Dendritic cell treated with granulocyte-macrophage colony-stimulating factor and Interleukin-4, amounts not matched to agents 40 ng/mL and 50 ng/mL, for 4 days (primary cell): ENCODE measurements around the gene REG1A.

Experiments
- H3K27ac Mint-ChIP-seq: one replicate; pipeline ENCODE4 v1.8.0; 2022; ENCODE audit warnings: mild to moderate bottlenecking, mixed read lengths
- H3K27me3 Mint-ChIP-seq: one replicate; pipeline ENCODE4 v1.8.0; 2022; ENCODE audit warnings: mild to moderate bottlenecking, mixed read lengths
- H3K36me3 Mint-ChIP-seq: one replicate; pipeline ENCODE4 v1.8.0; 2022; ENCODE audit warnings: low read depth, mixed read lengths
- H3K4me1 Mint-ChIP-seq: one replicate; pipeline ENCODE4 v1.8.0; 2022; ENCODE audit warnings: low read depth, mixed read lengths
- H3K4me3 Mint-ChIP-seq: one replicate; pipeline ENCODE4 v1.8.0; 2022; ENCODE audit warnings: mild to moderate bottlenecking, moderate library complexity, mixed read lengths
- H3K9me3 Mint-ChIP-seq: one replicate; pipeline ENCODE4 v1.8.0; 2022; ENCODE audit warnings: mixed read lengths
- intact Hi-C: fragments of 100-400 bp; cut with micrococcal nuclease; formaldehyde crosslinking; loops from one replicate; pipeline ENCODE4 v1.15.0; 2022

REG1A gene, protein sequence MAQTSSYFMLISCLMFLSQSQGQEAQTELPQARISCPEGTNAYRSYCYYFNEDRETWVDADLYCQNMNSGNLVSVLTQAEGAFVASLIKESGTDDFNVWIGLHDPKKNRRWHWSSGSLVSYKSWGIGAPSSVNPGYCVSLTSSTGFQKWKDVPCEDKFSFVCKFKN

DNA sequence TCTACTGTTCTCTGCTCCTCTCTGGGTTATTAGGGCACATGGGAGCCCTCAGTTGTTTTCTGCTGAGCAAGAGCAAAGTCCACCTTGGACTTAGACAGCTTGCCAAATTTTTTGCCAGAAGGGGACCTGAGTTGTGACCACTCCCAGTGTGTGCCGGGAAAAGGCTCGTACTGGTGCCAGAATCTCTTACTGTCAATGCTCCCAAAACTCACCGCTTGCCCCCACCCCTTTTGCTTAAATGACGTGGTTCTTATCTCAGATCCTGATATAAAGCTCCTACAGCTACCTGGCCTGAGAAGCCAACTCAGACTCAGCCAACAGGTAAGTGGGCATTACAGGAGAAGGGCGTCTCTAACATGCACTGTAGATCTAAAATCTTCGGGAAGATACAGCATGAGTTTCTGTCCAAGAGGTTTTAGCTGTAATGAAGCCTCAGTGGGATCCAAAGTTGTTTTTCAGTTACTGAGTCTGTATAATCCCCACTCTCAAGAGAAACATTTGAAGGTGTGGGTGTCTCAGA lies at the start of gene REG1A:
REG1A (plus strand) TSS at position 295 of the 520 bp plus-strand sequence. CDS start 374 bp downstream, outside the sequence.
- Mint-ChIP-seq H3K36me3 (no peaks in the 10 kb centered on the region), H3K9me3 (no peaks in the 10 kb centered on the region), H3K4me3 (no peak within 1 kb of the TSS), H3K27ac (no peak within 1 kb of the TSS), H3K27me3 (no peaks in the 10 kb centered on the region), H3K4me1 (no peaks in the 10 kb centered on the region)
- intact Hi-C loops = no loop called here

DNA sequence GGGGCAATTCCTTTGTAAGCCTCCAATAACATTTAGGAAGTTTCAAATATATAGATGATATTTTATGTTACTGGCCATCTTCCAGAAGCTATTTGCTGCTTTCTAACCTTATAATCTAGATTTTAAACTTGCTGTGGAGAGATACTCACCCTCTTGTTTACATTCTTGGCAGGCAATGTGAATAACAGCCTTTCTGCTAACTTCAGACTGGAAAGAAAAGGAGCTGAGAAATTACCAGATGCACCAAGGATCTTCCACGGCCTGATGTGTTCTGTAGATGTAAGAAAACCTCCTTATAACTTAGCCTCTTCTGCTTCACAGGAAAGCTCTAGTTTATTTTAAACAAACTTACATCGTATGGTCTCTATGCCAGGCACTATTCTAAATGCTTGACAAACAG lies 49.2 kb upstream of the REG1A start:
- H3K36me3 Mint-ChIP-seq = no peaks in the 10 kb centered on the region
- H3K4me3 Mint-ChIP-seq = no peak overlapping the region
- no peak overlapping the region for H3K27ac Mint-ChIP-seq
- intact Hi-C loops = no loop called here
- H3K4me1 Mint-ChIP-seq = no peaks in the 10 kb centered on the region
- H3K9me3 Mint-ChIP-seq = no peaks in the 10 kb centered on the region
- no peaks in the 10 kb centered on the region for H3K27me3 Mint-ChIP-seq

DNA sequence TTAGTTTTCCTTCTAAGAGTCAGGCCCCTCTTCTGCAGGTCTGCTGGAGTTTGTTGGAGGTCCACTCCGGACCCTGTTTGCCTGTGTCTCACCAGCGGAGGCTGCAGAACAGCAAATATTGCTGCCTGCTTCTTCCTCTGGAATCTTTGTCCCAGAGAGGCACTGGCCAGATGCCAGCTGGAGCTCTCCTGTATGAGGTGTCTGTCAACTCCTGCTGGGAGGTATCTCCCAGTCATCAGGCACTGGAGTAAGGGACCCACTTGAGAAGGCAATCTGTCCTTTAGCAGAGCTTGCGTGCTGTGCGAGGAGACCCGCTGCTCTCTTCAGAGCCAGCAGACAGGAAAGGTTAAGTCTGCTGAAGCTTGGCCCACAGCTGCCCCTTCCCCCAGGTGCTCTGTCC lies 37.3 kb upstream of the REG1A start:
- H3K27ac Mint-ChIP-seq = no peak overlapping the region

DNA sequence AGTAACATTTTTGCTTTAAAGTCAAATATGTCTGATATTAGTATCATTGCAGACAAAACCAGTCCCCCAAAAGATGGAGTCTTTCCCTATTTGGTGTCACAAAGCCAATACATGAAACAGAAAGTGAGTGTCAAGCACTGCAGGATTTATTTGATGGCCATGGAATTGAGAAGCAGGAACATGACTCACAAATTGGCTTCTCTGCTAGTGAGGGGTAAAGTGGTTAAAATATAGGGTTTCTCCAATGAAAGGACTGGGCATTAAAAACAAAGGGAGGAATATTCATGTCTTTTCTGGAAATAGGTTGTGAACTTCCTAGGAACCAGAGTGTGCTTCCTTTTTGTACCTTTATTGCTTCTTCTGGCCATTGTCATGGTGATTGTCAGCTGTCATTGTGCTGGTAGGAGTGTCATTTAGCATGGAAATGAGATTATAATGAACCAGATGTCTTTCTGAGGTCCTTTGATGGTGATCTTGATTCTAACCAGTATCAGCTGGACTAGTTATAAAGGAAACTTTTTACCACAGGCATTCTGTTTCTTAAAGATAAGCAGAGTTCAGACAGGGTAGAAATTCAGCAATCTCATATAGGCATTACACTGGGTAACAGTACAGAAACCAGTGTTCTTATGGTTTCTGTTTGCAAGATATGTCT lies 36.6 kb upstream of the REG1A start:
- no peaks in the 10 kb centered on the region for H3K27me3 Mint-ChIP-seq
- peaks cover 43% of the 10 kb centered on the region for H3K9me3 Mint-ChIP-seq
- no peaks in the 10 kb centered on the region for H3K4me1 Mint-ChIP-seq
- H3K27ac Mint-ChIP-seq = no peak overlapping the region
- no peaks in the 10 kb centered on the region for H3K36me3 Mint-ChIP-seq
- intact Hi-C loops = no loop called here
- H3K4me3 Mint-ChIP-seq = no peak overlapping the region

More for the DNA sequence above, 37.3 kb upstream of the REG1A start:
- Mint-ChIP-seq H3K4me3 (no peak overlapping the region), H3K27me3 (no peaks in the 10 kb centered on the region), H3K9me3 (peaks cover 43% of the 10 kb centered on the region), H3K4me1 (no peaks in the 10 kb centered on the region), H3K36me3 (no peaks in the 10 kb centered on the region)
- intact Hi-C loops = no loop called here

DNA sequence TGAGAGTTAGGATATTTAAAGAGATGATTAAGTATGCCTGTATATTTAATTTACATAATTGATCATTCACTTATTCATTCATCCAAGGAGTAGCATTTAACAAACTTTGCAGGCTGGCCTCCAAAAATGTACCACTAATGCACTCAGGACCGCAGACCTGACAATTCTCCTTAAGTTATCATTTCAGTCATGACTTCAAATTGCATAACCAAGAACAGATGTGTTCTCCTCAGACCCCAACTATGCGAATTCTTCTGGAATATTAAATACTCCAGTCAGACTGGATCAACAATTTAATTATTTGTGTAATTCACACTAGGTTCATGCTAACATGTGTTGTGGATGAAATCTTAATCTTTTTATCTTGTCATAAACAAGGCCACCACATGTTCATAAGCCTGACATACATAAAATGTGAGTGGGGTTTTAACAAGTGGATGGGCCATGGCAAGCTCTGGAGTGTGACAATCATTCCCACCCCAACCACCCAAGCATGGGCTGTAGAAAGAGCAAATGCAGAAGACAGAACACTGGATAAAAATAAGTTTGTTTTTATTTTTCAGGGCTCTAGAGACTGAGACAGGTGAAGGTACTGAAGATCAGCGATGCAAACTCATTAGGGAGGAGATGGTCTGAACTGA lies 35.7 kb upstream of the REG1A start:
- H3K4me3 Mint-ChIP-seq = no peak overlapping the region
- H3K9me3 Mint-ChIP-seq = peaks cover 38% of the 10 kb centered on the region
- no peak overlapping the region for H3K27ac Mint-ChIP-seq
- intact Hi-C loops = no loop called here
- no peaks in the 10 kb centered on the region for H3K27me3 Mint-ChIP-seq
- H3K4me1 Mint-ChIP-seq = no peaks in the 10 kb centered on the region
- H3K36me3 Mint-ChIP-seq = no peaks in the 10 kb centered on the region

DNA sequence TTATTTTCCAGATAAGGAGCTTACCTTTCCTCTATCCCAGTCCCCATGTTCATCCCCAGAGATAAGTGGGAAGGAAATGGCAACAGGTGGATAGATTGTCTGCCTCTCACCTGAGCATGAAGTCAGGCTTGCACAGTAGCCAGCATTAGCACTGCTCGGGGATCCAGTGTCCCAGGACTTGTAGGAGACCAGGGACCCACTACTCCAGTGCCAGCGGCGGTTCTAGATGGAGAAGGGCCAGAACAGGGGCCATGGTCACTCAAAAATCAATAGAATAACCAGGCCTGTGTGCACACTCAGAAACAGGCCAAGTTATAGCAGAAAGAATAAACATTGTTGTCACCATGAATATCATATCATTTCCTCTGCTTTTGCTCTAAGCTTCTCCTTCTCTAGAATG lies 34.9 kb upstream of the REG1A start:
- no peak overlapping the region for H3K4me3 Mint-ChIP-seq
- no peaks in the 10 kb centered on the region for H3K36me3 Mint-ChIP-seq
- no peaks in the 10 kb centered on the region for H3K27me3 Mint-ChIP-seq
- H3K4me1 Mint-ChIP-seq = no peaks in the 10 kb centered on the region
- peaks cover 32% of the 10 kb centered on the region for H3K9me3 Mint-ChIP-seq
- H3K27ac Mint-ChIP-seq = no peak overlapping the region
- intact Hi-C loops = no loop called here

DNA sequence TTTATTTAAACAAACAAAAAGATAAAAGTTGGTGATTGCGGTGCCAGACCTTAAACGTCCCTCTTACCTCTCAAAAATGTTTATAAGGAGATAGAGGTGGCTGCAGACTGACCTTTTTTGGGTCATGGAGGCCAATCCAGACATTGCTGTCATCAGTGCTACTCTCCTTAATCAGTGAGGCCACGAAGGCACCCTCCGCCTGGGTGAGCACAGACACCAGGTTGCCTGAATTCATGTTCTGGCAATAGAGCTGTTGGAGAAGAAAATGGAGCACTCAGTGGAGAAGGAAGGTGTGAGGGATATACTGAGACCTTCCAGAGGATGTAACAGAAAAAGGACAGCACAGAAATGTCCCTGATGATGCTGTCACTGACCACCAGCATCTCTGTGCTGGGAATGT lies 34.0 kb upstream of the REG1A start:
- intact Hi-C loops = no loop called here
- Mint-ChIP-seq H3K36me3 (no peaks in the 10 kb centered on the region), H3K4me1 (no peaks in the 10 kb centered on the region), H3K27ac (no peak overlapping the region), H3K9me3 (peaks cover 25% of the 10 kb centered on the region), H3K27me3 (no peaks in the 10 kb centered on the region), H3K4me3 (no peak overlapping the region)

DNA sequence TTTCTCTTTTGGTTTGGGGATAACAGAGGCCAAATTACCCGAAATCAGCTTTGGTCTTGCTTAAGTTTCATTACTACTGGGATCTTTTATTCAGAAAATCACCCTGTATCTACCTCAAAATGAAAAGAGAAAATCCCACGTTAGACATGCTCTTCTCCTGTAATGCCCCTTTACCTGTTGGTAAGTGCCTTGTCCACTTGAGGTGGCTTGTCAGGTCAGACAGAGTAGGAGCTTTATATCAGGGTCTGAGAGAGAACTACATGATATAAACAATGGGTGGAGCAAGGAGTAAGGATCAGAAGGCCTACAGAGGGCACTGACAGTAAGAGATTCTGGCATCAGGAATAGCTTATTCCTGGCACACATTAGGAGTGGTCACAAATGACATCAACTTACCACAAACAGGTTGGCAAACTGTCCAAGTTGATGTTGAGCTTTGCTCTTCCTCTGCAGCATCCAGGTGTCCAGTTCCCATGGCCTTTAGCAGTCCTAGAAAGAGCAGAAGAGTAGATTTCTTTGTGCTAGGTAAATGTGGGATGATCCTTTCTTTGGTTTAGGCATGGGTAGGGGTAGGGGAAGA lies 32.4 kb upstream of the REG1A start, which contains the start of gene REG1B:
REG1B (minus strand) TSS at position 209 of the 580 bp plus-strand sequence. CDS start 381 bp downstream, outside the sequence.
- Mint-ChIP-seq H3K4me1 (no peaks in the 10 kb centered on the region), H3K9me3 (peaks cover 19% of the 10 kb centered on the region), H3K36me3 (no peaks in the 10 kb centered on the region), H3K27ac (no peak within 1 kb of the TSS), H3K4me3 (no peak within 1 kb of the TSS), H3K27me3 (no peaks in the 10 kb centered on the region)
- intact Hi-C loops = no loop called here

DNA sequence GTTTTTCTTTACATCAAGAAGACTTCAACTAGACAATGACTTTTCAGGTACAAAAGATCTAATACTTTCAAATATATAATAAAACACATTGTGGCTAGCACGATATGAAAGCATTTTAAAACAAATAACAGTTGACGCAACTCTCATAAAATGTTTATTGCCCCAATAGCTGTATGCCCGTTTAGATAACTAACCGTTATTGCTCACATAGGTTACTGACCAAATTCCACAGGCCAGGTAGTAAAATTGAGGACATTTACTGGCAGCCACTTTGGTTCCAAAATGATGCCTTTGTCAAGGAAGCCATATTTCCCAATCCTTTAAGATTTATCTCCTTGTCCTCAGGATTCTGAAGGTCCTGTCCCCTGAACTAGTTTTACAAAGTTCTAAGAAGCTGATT lies 29.6 kb upstream of the REG1A start:
- Mint-ChIP-seq H3K4me1 (no peaks in the 10 kb centered on the region), H3K36me3 (no peaks in the 10 kb centered on the region), H3K27ac (no peak overlapping the region), H3K9me3 (peaks cover 18% of the 10 kb centered on the region), H3K4me3 (no peak overlapping the region), H3K27me3 (no peaks in the 10 kb centered on the region)
- intact Hi-C loops = no loop called here

DNA sequence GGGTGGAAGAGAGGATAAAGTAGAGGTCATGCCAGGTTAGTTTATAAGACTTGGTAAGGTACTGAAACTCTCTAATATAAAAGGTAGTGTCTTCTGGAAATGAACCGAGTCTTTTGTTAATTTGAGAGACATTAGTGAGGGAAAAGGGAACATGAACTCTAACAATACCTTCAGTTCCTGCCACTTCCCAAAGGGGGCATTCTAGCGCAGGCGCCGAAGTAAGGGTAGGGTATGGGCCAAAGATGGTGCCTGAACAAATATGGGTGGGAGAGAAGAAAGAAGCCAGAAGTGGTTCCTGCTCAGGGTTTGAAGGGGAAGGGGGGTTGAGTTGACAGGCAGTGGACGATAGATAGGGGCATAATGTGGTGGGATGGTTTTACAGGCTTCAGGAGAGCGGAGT lies 22.4 kb upstream of the REG1A start:
- no peak overlapping the region for H3K4me3 Mint-ChIP-seq
- no peak overlapping the region for H3K27ac Mint-ChIP-seq

DNA sequence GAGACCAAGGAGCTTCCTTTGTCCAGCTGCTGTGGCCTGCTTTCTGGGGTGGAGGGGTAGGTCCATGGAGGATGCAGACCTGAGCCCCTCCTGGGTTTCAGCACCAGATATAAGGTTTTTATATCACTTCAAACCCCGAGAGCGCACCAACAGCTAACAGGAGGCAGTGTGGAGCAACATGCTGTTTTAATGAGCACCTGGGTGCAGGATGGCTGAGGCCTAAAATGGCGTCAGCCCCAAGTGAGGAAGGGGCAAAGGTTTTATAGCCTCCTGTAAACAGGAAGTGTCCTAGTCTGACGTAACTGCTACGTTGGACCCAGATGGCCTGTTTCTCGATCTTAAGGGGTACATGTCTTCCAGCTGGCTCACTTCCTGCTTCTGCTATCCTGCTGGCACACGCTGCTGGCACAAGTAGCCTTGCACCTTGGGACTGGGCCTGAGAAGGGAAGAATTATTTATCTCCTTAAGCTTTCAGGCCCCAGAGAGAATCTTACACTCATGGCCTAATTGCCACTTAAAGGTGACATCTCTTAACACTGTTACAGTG lies 21.1 kb upstream of the REG1A start:
- H3K9me3 Mint-ChIP-seq = peaks cover 25% of the 10 kb centered on the region

More for the DNA sequence above, 22.4 kb upstream of the REG1A start:
- H3K36me3 Mint-ChIP-seq = no peaks in the 10 kb centered on the region
- peaks cover 25% of the 10 kb centered on the region for H3K9me3 Mint-ChIP-seq
- intact Hi-C loops = no loop called here
- no peaks in the 10 kb centered on the region for H3K4me1 Mint-ChIP-seq
- H3K27me3 Mint-ChIP-seq = no peaks in the 10 kb centered on the region

DNA sequence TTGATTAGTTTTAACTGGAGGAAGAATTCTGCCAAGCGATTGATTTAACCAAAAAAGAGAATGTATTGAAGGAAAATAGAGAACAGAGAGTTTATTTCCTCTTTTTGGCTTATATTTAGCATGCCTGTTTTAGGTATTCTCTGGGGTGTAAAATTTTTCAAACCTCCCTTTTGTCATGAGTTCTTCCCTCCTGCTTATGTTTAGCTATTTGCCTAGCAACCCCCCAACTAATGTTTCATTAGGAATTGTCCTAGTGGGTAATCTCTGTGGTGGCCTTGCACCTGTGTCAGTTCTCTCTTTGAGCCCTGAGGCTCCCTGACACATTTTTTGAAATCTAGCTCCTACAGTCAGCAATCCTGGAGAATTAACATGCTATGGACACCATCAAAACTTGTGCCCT lies 20.0 kb upstream of the REG1A start:
- Mint-ChIP-seq H3K9me3 (peaks cover 25% of the 10 kb centered on the region), H3K4me1 (no peaks in the 10 kb centered on the region)

More for the DNA sequence above, 21.1 kb upstream of the REG1A start:
- Mint-ChIP-seq H3K27me3 (no peaks in the 10 kb centered on the region), H3K4me3 (no peak overlapping the region), H3K4me1 (no peaks in the 10 kb centered on the region), H3K27ac (no peak overlapping the region), H3K36me3 (no peaks in the 10 kb centered on the region)
- intact Hi-C loops = no loop called here

DNA sequence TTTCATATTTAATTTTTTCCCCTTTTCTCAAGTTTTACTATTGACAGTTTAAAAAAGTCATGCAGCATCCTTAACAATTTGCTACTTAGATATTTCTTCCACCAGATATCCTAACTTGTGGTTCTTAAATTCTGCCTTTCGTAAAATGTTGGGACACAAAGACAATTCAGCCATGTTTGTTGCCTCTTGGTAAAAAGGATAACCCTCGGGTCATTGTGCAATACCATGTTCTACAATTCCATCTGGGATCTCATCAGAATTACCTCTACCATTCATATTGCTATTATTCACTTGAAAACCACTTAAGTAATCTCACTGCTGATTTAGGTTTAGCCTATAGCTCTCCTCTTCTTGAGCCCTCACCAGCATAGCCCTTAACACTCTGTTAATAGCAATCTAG lies 19.3 kb upstream of the REG1A start:
- no peak overlapping the region for H3K4me3 Mint-ChIP-seq
- H3K36me3 Mint-ChIP-seq = no peaks in the 10 kb centered on the region
- no peaks in the 10 kb centered on the region for H3K4me1 Mint-ChIP-seq
- intact Hi-C loops = no loop called here
- peaks cover 25% of the 10 kb centered on the region for H3K9me3 Mint-ChIP-seq
- no peak overlapping the region for H3K27ac Mint-ChIP-seq
- H3K27me3 Mint-ChIP-seq = no peaks in the 10 kb centered on the region

More for the DNA sequence above, 20.0 kb upstream of the REG1A start:
- H3K27ac Mint-ChIP-seq = no peak overlapping the region
- H3K27me3 Mint-ChIP-seq = no peaks in the 10 kb centered on the region
- H3K36me3 Mint-ChIP-seq = no peaks in the 10 kb centered on the region
- intact Hi-C loops = no loop called here
- H3K4me3 Mint-ChIP-seq = no peak overlapping the region

DNA sequence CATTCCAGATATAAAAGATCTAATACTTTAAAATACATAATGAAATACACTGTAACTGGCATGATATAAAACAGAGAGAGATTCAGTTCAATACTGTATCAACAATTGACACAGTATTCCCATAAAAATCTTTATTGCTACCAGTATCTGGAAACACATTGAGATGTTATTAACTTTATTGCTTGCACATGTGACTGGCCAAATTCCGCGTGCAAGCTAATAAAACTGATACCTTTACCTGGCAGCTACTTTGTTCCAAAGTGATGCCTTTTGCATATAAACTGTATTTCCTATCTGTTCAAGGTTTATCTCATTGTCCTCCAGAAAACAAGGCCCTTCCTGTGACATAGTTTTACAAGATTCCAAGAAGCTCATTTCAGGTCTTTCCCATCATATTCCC lies 17.1 kb upstream of the REG1A start:
- H3K4me3 Mint-ChIP-seq = no peak overlapping the region
- H3K27ac Mint-ChIP-seq = no peak overlapping the region
- intact Hi-C loops = no loop called here
- H3K27me3 Mint-ChIP-seq = no peaks in the 10 kb centered on the region
- peaks cover 15% of the 10 kb centered on the region for H3K9me3 Mint-ChIP-seq
- no peaks in the 10 kb centered on the region for H3K4me1 Mint-ChIP-seq
- H3K36me3 Mint-ChIP-seq = no peaks in the 10 kb centered on the region
